Measurements from ENCODE around the gene TLR5.

The TLR5 gene

DNA sequence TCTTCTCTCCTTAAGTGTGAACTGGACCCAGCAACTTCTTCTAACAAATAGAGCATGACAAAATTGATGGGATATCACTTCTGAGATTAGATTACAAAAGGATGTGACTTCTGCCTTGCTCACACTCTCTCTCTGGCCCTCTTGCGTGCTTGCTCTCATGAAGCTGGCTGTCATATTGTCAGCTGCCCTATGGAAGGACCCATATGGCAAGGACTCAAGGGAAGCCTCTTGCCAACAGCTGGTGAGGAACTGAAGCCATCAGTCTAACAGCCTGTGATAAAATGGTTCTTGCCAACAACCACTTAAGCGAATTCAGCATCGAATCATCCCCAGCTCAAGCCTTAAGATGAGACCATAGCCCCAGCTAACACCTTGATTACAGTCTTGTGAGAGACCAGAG lies 4.8 kb upstream of the TLR5 start:
- DNase-seq, result peak; percentile 89

DNA sequence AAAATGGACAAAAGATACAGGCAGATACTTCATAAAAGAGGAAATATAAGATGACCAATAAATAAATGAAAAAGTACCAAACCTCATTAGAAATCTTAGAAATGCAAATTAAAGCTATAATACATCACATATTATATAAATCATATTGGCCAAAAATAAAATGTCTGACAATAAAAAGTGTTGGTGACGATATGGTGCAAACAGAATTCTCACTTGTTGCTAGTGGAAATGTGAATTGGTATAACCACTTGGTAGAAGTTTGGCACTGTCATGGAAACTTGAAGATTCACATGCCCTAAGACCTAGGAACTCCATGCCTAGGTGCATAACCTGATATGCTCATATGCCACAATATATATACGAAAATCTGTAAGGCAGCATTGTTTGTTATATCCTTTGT lies 4.4 kb upstream of the TLR5 start:
- no peak for DNase-seq

DNA sequence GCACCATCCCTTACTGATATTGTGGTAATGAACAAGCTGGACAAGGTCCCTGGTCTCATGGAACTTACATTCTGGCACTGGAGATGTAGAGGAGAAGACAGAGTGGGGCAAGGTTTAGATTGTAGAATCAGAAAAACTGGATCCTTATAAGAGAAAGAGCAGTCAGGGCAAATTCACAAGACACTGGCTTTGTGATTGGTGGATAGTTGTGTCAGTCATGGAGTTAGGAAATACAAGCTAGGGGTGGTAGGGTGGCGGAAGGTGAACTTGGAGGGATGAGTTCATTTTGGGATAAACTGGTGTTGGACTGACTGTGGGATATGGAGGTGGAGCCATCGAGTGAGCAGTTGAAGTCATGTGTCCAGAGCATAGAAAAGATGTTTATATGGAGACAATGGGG lies 3.7 kb upstream of the TLR5 start:
- DNase-seq, result no peak

GRCh38 chr1:223144914-223145313 lies 1.9 kb upstream of the TLR5 start:
- no peak for DNase-seq

- DNase-seq, result no peak
Observed at GRCh38 chr1:223144431-223144830, 1.4 kb upstream of the TLR5 start.

- no peak for DNase-seq
Observed at GRCh38 chr1:223143537-223144248, 645 bp upstream of the TLR5 start.

GRCh38 chr1:223142269-223142668 lies 779 bp downstream of the TLR5 start:
- no peak for DNase-seq

- no peak for DNase-seq
Observed at GRCh38 chr1:223140611-223141405, 2.2 kb downstream of the TLR5 start.

DNA sequence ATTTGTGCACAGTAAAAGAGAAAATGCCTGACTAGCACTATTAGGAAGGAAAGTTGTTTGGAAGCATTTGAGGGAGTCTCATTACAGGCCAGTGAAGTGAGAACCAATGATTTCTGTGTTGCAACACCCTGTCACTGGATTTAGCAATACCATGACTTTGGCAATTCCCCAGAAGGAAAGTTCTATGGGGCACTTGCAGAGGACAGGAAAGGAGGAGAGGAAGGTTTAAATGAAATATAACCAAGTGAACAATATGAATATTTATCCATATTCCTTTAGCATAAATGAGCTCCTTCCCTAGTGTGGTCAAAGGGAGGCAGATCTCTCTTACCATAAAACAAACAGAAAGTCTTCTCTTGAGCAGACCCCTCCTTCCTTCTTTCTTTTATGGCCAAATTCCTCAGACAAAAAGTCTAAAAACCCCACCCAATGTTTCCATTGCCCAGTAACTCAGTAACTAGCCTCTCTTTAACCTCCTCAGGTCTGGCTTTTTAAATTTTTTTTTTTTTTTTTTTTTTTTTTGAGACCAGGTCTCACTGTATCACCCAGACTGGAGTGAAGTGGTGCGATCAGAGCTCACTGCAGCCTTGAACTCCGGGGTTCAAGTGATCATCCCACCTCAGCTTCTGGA lies 5.5 kb downstream of the TLR5 start:
- DNase-seq, result no peak

DNA sequence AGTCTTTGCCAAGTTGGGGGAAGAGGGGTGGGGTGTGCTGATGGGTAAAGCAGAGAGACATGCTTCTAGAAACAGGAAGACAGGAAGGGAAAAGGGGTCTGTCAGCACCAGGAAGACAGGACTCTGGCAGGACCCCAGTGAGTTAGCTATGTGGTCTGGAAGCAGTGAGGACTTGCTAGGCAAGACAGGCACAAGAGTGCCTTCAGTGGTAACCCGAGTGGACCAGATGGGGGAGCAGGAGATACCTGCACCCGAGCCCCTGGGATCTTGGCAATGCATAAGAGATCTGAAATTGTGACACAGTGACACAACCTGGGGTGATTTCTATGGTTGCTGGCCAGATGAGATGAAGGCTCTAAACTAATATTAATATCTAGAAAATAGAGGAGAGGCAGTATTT lies 7.0 kb downstream of the TLR5 start:
- no peak for DNase-seq

GRCh38 chr1:223135176-223135942 lies 7.7 kb downstream of the TLR5 start:
- DNase-seq, result no peak

DNA sequence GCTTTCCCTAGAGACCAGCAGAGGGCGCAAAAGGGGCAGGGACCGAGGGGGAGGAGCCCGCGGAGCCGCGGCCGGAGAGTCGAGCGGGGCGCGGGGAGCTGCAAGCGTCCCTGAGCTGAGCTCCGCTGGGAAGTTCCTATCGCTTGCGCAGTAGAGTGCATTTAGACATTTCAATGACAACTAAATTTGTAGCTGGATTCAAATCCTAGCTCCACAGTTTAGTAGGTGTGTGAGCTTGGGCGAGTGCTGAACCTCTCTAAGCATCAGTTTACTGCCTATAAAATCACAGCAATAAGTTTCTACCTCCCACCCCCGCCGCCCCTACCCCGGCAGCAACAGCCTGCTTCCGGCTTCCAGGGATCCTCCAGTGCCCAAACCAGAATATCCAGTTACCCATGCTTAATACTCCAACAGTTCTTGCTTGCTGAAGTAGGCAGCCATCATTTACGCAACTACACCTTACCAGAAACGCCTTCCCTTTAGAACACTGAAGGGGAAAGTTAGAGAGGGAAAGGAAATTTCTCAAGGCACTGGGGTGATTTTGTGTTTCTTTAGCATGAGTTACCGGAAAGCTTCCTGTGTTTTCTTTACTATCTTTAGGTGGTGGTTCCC lies 9.1 kb downstream of the TLR5 start:
- peak; percentile 76 for DNase-seq

GRCh38 chr1:223133306-223133823 lies 9.7 kb downstream of the TLR5 start:
- DNase-seq, result no peak

- no peak for DNase-seq
Observed at GRCh38 chr1:223129229-223129901, 13.7 kb downstream of the TLR5 start.

DNA sequence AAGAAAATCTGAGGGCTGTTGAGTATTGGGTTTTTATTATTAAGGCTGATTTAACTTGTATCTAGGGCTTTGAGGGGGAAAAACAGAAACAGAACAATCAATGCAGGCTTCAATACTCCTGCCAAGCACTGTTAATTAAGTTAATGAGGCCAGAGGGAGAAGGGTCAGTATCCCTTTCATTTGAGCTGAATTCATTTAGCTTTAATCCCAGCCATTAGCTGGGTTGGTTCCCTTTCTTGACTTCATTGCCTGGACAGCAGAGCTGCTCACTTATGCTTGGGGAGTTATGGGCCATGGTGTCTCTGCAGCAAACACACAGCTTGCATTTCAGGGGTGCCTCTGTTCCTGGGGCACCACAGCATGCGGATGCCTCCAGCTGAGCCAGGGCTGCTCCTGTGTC lies 16.3 kb downstream of the TLR5 start:
- no peak for DNase-seq

DNA sequence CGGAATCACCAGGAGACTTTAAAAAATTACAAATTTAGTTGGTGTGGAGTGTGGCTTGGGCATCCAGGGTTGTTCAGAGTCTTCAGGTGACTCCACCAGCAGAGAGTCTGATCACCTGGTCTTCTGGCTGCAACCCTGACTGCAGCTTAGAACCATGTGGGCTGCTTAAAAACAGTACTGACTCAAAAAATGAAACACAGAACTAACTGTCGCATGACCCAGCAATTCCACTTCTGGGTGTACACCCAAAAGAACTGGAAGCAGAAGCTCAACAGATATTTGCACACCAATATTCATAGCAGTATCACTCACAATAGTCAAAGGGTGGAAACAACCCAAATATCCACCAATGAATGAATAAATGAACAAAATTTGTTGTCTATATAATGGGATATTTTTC lies 17.3 kb downstream of the TLR5 start:
- no peak for DNase-seq

GRCh38 chr1:223123011-223123610 lies 19.9 kb downstream of the TLR5 start:
- no peak for DNase-seq

- DNase-seq, result no peak
Observed at GRCh38 chr1:223118418-223118817, 24.6 kb downstream of the TLR5 start.

GRCh38 chr1:223116950-223117349 lies 26.1 kb downstream of the TLR5 start:
- DNase-seq, result no peak

- no peak for DNase-seq
Observed at GRCh38 chr1:223114871-223115270, 28.2 kb downstream of the TLR5 start.

DNA sequence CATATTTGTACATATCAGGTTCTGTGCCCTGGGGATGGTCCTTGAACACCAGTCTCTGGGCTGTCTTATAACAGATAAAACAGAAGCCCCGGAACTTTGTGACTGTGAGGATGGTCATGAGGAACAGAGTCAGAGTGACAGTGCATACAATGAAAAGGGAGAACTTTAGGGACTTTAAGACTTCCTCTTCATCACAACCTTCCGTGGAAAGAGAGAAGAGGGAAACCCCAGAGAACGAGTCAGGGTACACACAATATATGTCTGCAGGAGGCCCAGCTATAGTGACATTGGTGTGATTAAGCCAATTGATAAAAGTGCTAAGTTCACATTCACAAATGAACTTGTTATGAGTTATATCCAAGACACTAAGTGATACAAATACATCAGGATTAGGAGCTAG lies 32.1 kb downstream of the TLR5 start:
- no peak for DNase-seq

DNA sequence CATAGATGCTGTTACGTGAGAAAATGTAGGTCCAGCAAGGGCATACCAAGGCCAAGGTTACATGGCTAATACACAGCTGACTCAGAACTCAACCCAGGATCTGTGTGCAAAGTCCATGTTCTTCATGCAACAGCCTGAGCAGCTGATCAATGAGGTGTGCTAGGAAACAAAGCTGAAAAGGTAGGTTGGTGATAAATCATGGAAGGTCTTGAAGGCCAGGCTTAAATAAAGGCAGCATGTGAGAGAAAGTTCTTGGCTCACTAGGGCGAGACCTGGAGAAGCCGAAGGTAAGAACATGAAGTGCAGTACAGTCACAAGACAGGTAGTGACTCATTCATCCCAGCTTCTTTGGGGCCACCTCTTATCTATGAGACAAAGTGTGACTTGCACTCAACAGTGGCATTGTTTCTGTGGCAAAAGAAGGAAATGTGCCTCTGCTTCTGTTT lies 33.4 kb downstream of the TLR5 start:
- DNase-seq, result no peak
